CD4-positive, alpha-beta T cell treated with Interleukin-17A for 4 hours (primary cell): ENCODE measurements around the gene ZNF836.
"Not testable (repeated sequence)": the region's sequence is repeated elsewhere in the genome, so short reads cannot be mapped to it uniquely, and the experiment has no call there.

Experiments used
- DNase-seq: peaks from one replicate; pipeline ENCODE4 v3.0.0-alpha.2; 2020; ENCODE audit warnings: mixed read lengths

The ZNF836 gene

GRCh38 chr19:52171321-52172169 lies at the start of gene ZNF836:
Gene ZNF836 (minus strand): TSS chr19:52171621. CDS start chr19:52168072, 3,549 bp downstream.
- DNase-seq: peak; percentile 98

- no peak for DNase-seq
These were observed 49.6 kb upstream of the ZNF836 start for GRCh38 chr19:52221031-52221430.

- no peak for DNase-seq
These were observed 48.2 kb upstream of the ZNF836 start for GRCh38 chr19:52219611-52220010.

GRCh38 chr19:52217576-52217975 lies 46.2 kb upstream of the ZNF836 start:
- DNase-seq: no peak

- no peak for DNase-seq
These were observed 45.0 kb upstream of the ZNF836 start for GRCh38 chr19:52216401-52216800.

GRCh38 chr19:52214241-52214640 lies 42.8 kb upstream of the ZNF836 start:
- no peak for DNase-seq

GRCh38 chr19:52212572-52213255 lies 41.3 kb upstream of the ZNF836 start:
- DNase-seq: no peak

- no peak for DNase-seq
These were observed 40.6 kb upstream of the ZNF836 start for GRCh38 chr19:52211926-52212571.

- no peak for DNase-seq
These were observed 39.8 kb upstream of the ZNF836 start for GRCh38 chr19:52211203-52211602.

GRCh38 chr19:52206481-52206880 lies 35.1 kb upstream of the ZNF836 start:
- DNase-seq: no peak

- DNase-seq: not testable (repeated sequence)
These were observed 29.5 kb upstream of the ZNF836 start for GRCh38 chr19:52200755-52201391.

GRCh38 chr19:52200044-52200443 lies 28.6 kb upstream of the ZNF836 start:
- no peak for DNase-seq

- no peak for DNase-seq
These were observed 27.3 kb upstream of the ZNF836 start for GRCh38 chr19:52198678-52199077.

- DNase-seq: no peak
These were observed 26.5 kb upstream of the ZNF836 start for GRCh38 chr19:52197964-52198363.

GRCh38 chr19:52196256-52196967 lies 25.0 kb upstream of the ZNF836 start:
- no peak for DNase-seq

GRCh38 chr19:52191951-52192350 lies 20.5 kb upstream of the ZNF836 start:
- DNase-seq: no peak

GRCh38 chr19:52191389-52191788 lies 20.0 kb upstream of the ZNF836 start:
- DNase-seq: no peak

GRCh38 chr19:52190487-52191293 lies 19.3 kb upstream of the ZNF836 start:
- no peak for DNase-seq

- peak; percentile 99 for DNase-seq
These were observed 18.5 kb upstream of the ZNF836 start, which contains the start of gene PPP2R1A for GRCh38 chr19:52189735-52190486. Gene PPP2R1A (plus strand): TSS chr19:52190052. CDS start chr19:52190097, 45 bp downstream.
